B cell (primary cell): Measurements from ENCODE around the gene TECR. TPM values are rescaled to one million over a fixed set of nuclear protein-coding genes. Genes with fewer than 3 reads are reported as not detected.
A peak's percentile ranks its signal among the peaks of the same experiment; 100 is the strongest.

Experiments
- ATAC-seq: fragments of 200-7000 bp; cut with Tn5 transposase; one replicate; pipeline ENCODE4 v1.10.0; 2021; ENCODE audit warnings: low read depth, mild to moderate bottlenecking, moderate number of reproducible peaks, moderate library complexity
- CTCF ChIA-PET: fragments of 350-600 bp; sonication (Branson Sonifier 250); formaldehyde crosslinking; loops from one replicate; lab custom pipeline; 2021; ENCODE audit warnings: antibody characterized with exemption, inconsistent platforms; lab: Charles Lee
- POLR2A ChIA-PET: fragments of 350-600 bp; sonication (Branson Sonifier 250); formaldehyde crosslinking; loops from one replicate; lab custom pipeline; 2021; ENCODE audit warnings: antibody characterized with exemption; lab: Charles Lee
- DNase-seq: peaks from one replicate; pipeline ENCODE4 v3.0.0; 2013
- H2AFZ ChIP-seq: 2 replicates; pipeline ENCODE4 v1.6.1; 2012; ENCODE audit warnings: mild to moderate bottlenecking, low read depth, low read length; ENCODE audit not compliant: insufficient read depth, poor library complexity, severe bottlenecking
- H3K27ac ChIP-seq, 2 donors: 1 replicate in 1 of 2; 2 replicates in 1 of 2; pipeline ENCODE4 v1.5.1; 2012 to 2013; ENCODE audit warnings: low read length in 2 of 2, mild to moderate bottlenecking in 2 of 2, moderate library complexity in 1 of 2
- H3K27me3 ChIP-seq, 4 experiments: fragments of 200-600 bp in 1 of 4; sonication (generic) in 1 of 4; replicated peaks in 1 of 4; 1 replicate in 2 of 4; 2 replicates in 2 of 4; pipeline versions ENCODE4 v1.6.1 to v1.7.0; 2013 to 2016; ENCODE audit warnings: low read length in 3 of 4, mild to moderate bottlenecking in 2 of 4, mixed read lengths in 1 of 4, moderate library complexity in 1 of 4; ENCODE audit not compliant: insufficient read depth in 4 of 4, control insufficient read depth in 3 of 4; ENCODE audit errors: control extremely low read depth in 1 of 4
- H3K36me3 ChIP-seq, 2 experiments: replicated peaks in 1 of 2; 1 replicate in 1 of 2; 2 replicates in 1 of 2; pipeline versions ENCODE4 v1.6.1 to v1.7.1; 2013; ENCODE audit warnings: low read length in 1 of 2; ENCODE audit not compliant: insufficient read depth in 2 of 2, control insufficient read depth in 1 of 2; ENCODE audit errors: control extremely low read depth in 1 of 2, extremely low read depth in 1 of 2
- H3K4me1 ChIP-seq, 2 donors: fragments of 200-600 bp in 1 of 2; sonication (generic) in 1 of 2; 1 replicate in 1 of 2; 2 replicates in 1 of 2; pipeline versions ENCODE4 v1.5.1 to v1.6.1; 2013 to 2017; ENCODE audit warnings: low read length in 2 of 2; ENCODE audit not compliant: control insufficient read depth in 2 of 2, insufficient read depth in 2 of 2
- H3K4me2 ChIP-seq: replicated peaks from 2 replicates; pipeline ENCODE3; 2012; ENCODE audit warnings: mild to moderate bottlenecking, low read depth, low read length; ENCODE audit not compliant: poor library complexity, severe bottlenecking
- H3K4me3 ChIP-seq, 5 experiments: fragments of 200-600 bp in 1 of 5; sonication (generic) in 1 of 5; 1 replicate in 3 of 5; 2 replicates in 2 of 5; pipeline versions ENCODE4 v1.5.1 to v1.7.0; 2011 to 2016; ENCODE audit warnings: low read length in 4 of 5, mild to moderate bottlenecking in 4 of 5, low read depth in 2 of 5, control low read depth in 1 of 5, moderate library complexity in 1 of 5; ENCODE audit not compliant: insufficient read depth in 1 of 5; ENCODE audit errors: control extremely low read depth in 1 of 5, extremely low read depth in 1 of 5
- H3K79me2 ChIP-seq: fragments of 200-600 bp; sonication (generic); one replicate; pipeline ENCODE4 v1.6.0; 2016; ENCODE audit warnings: low read length; ENCODE audit not compliant: control insufficient read depth, insufficient read depth
- H3K9ac ChIP-seq: fragments of 200-600 bp; sonication (generic); 2 replicates; pipeline ENCODE4 v1.6.1; 2017; ENCODE audit warnings: mild to moderate bottlenecking, low read length, moderate library complexity
- H3K9me3 ChIP-seq, 3 donors: one replicate each; pipeline versions ENCODE4 v1.6.1 to v1.7.1; 2013; ENCODE audit warnings: low read length in 2 of 3; ENCODE audit not compliant: control insufficient read depth in 2 of 3, insufficient read depth in 1 of 3; ENCODE audit errors: control extremely low read depth in 1 of 3
- H4K20me1 ChIP-seq: 2 replicates; pipeline ENCODE4 v1.6.0; 2012; ENCODE audit warnings: mild to moderate bottlenecking, low read length; ENCODE audit not compliant: insufficient read depth, control insufficient read depth, poor library complexity, severe bottlenecking
- H3K27ac Mint-ChIP-seq: one replicate; pipeline ENCODE4 v1.8.0; 2021; ENCODE audit warnings: mixed read lengths
- H3K27me3 Mint-ChIP-seq: one replicate; pipeline ENCODE4 v1.8.0; 2021; ENCODE audit warnings: mixed read lengths
- H3K4me1 Mint-ChIP-seq: one replicate; pipeline ENCODE4 v1.8.0; 2021; ENCODE audit warnings: mixed read lengths
- H3K4me3 Mint-ChIP-seq: one replicate; pipeline ENCODE4 v1.8.0; 2021; ENCODE audit warnings: mixed read lengths
- H3K9me3 Mint-ChIP-seq: one replicate; pipeline ENCODE4 v1.8.0; 2022; ENCODE audit warnings: mixed read lengths; ENCODE audit not compliant: insufficient read depth
- EZH2 ChIP-seq: IDR thresholded peaks from 2 replicates; pipeline ENCODE4 v1.6.1; 2012; ENCODE audit warnings: borderline replicate concordance, low read depth, mild to moderate bottlenecking, moderate library complexity, low read length; ENCODE audit not compliant: insufficient read depth, poor library complexity, severe bottlenecking
- WGBS: methylation state at CpG from one replicate; pipeline ENCODE4 v1.1.5; 2013; ENCODE audit warnings: missing lambda C conversion rate; ENCODE audit not compliant: insufficient coverage; 5-methylcytosine and 5-hydroxymethylcytosine counted together
- intact Hi-C: fragments of 100-400 bp; cut with micrococcal nuclease; formaldehyde crosslinking; loops from one replicate; pipeline ENCODE4 v1.10.0; 2022
- polyA plus RNA-seq: library from polyadenylated mRNA; depleted of rRNA; stranded (reverse); fragments of >200 nt; gene quantifications from 2 replicates; pipeline ENCODE4 v1.2.3, GENCODE V29; 2012
- total RNA-seq, 2 donors: library from RNA; stranded (reverse); fragments of 120-200 nt in 1 of 2; gene quantifications; 1 replicate in 1 of 2; 2 replicates in 1 of 2; pipeline versions ENCODE4 v1.2.3 to v1.2.4, GENCODE V29; 2013 to 2022
- TF ChIP-seq, protein P1 (sequence below): fragments of 200-600 bp; IDR thresholded peaks from one replicate; pipeline ENCODE4 v1.8.0; 2022; ENCODE audit warnings: antibody characterized with exemption, mild to moderate bottlenecking

The TECR gene
- total and polyA plus RNA-seq, 2 donors (not counting 1 experiment from before 2014, with no cell fraction given) = 68.9 to 129 TPM

DNA sequence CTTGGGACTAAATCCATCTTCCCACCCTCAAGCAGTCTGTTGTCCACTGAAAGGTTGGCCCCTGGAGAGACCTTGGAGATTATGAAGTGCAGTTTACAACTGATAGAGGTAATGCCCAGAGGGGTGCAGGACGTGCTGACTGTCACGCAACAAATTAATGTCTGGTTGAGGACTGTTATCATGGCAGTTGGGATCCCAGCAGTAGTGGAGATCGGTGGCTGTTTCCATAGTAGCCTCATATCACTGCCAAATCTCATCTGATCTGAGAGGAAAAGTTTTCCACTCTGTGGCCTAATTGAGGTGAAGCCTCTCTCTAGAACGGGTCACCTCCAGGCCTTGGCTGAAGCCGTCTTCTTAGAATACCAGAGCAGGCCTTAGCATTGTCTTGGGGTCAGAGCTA lies 4.1 kb downstream of the TECR start:
- Histone ChIP-seq H3K4me3 (no peak overlapping the region), H3K27me3 (no peaks in the 10 kb centered on the region), H3K9me3 (no peaks in the 10 kb centered on the region), H3K4me1 (peaks cover 13 to 20% of the 10 kb centered on the region in 2 donors), H3K27ac (no peak overlapping the region), H3K4me2 (no peak overlapping the region), H3K9ac (no peak overlapping the region), H3K79me2 (peaks cover 82% of the 10 kb centered on the region), H3K36me3 (peaks cover 1 to 5% of the 10 kb centered on the region in 2 experiments), H2AFZ (no peak overlapping the region), H4K20me1 (peaks cover 40% of the 10 kb centered on the region)
- ChIA-PET CTCF (interaction anchor here (0.6 to 2.9 kb wide), 3 partner anchors 17 to 102 kb away, joined by 3 to 14 read pairs (median 3); no protein-coding TSS in a partner anchor), POLR2A (no interaction called here)
- H3K4me3 Mint-ChIP-seq = no peak overlapping the region
- TF ChIP-seq EZH2 = no peak
- TF ChIP-seq, protein P1, sequence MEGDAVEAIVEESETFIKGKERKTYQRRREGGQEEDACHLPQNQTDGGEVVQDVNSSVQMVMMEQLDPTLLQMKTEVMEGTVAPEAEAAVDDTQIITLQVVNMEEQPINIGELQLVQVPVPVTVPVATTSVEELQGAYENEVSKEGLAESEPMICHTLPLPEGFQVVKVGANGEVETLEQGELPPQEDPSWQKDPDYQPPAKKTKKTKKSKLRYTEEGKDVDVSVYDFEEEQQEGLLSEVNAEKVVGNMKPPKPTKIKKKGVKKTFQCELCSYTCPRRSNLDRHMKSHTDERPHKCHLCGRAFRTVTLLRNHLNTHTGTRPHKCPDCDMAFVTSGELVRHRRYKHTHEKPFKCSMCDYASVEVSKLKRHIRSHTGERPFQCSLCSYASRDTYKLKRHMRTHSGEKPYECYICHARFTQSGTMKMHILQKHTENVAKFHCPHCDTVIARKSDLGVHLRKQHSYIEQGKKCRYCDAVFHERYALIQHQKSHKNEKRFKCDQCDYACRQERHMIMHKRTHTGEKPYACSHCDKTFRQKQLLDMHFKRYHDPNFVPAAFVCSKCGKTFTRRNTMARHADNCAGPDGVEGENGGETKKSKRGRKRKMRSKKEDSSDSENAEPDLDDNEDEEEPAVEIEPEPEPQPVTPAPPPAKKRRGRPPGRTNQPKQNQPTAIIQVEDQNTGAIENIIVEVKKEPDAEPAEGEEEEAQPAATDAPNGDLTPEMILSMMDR = no peak
- no peak overlapping the region for H3K27ac Mint-ChIP-seq
- no peaks in the 10 kb centered on the region for H3K9me3 Mint-ChIP-seq
- no peaks in the 10 kb centered on the region for H3K27me3 Mint-ChIP-seq
- no peak for DNase-seq
- intact Hi-C loops = no loop called here
- 100% methylated on average over 1 of the region's 5 CpGs for WGBS
- H3K4me1 Mint-ChIP-seq = peaks cover 38% of the 10 kb centered on the region
- ATAC-seq = no peak

DNA sequence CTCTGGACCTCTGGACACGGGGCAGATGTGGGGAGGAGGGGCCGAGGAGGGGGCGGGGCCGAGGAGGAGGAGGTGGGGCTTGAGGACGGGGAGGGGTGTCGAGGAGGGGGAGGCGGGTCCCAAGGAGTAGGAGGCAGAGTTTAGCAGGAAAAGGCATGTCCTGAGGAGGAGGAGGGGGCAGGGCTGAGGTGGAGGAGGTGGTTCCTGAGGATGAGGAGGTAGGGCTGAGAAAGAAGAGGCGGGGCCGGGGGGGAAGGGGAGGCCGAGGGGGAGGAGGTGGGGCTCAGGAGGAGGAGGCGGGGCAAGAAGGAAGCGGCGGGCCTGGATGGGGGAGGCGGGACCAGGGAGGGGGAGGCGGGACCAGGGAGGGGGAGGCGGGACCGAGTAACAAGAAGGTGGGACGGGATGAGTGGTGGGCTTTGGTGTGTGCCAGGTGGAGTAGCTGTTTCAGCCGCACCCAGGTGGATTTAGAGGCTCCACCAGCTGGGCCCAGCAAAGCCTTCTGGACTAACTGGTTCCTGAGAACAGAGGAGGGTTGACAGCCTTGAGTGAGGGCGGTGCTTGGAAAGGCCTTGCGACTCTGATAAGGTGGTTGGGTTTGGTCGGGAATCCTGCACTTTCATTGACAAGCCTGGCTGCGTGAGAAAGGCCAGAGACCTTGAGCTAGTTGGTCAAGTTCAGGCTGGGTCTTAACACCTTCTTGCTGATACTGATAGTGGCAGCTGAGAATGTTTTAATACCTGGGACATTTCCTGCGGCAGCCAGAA lies 7.7 kb downstream of the TECR start:
- H3K9me3 Mint-ChIP-seq = no peaks in the 10 kb centered on the region
- DNase-seq (no peak), ATAC-seq (peak; percentile 21)
- Histone ChIP-seq H3K9me3 (no peaks in the 10 kb centered on the region), H3K79me2 (peaks cover 85% of the 10 kb centered on the region), H3K36me3 (peaks cover 1 to 5% of the 10 kb centered on the region in 2 experiments), H2AFZ (no peak overlapping the region), H3K27ac (no peak overlapping the region), H3K9ac (no peak overlapping the region), H3K27me3 (no peaks in the 10 kb centered on the region), H3K4me1 (peaks cover 0 to 1% of the 10 kb centered on the region in 2 donors), H3K4me2 (no peak overlapping the region), H3K4me3 (no peak overlapping the region), H4K20me1 (peaks cover 30% of the 10 kb centered on the region)
- TF ChIP-seq, protein P1 = no peak
- no peak for TF ChIP-seq EZH2
- WGBS = 50% methylated on average over 11 of the region's 24 CpGs
- H3K4me1 Mint-ChIP-seq = peaks cover 26% of the 10 kb centered on the region
- ChIA-PET CTCF (interaction anchor here (0.7 to 1.0 kb wide), 2 partner anchors 14 to 27 kb away, joined by 3 read pairs; no protein-coding TSS in a partner anchor), POLR2A (no interaction called here)
- no peak overlapping the region for H3K4me3 Mint-ChIP-seq
- intact Hi-C loops = no loop called here
- H3K27me3 Mint-ChIP-seq = no peaks in the 10 kb centered on the region
- no peak overlapping the region for H3K27ac Mint-ChIP-seq
